ENCODE results near the gene DSC2.

DSC2 gene

GRCh38 chr18:31112804-31113203, 10.6 kb upstream of the DSC2 start:
- no peaks in the 10 kb centered on the region for H3K36me3 ChIP-seq (replicated peaks; ENCODE audit: low read depth, low read length)

GRCh38 chr18:31105733-31106132, 3.5 kb upstream of the DSC2 start:
- Histone ChIP-seq H3K27me3 (ENCODE audit: low read depth, low read length) (no peaks in the 10 kb centered on the region), H3K4me1 (ENCODE audit: low read length) (no peaks in the 10 kb centered on the region), H2AFZ (ENCODE audit: low read depth, low read length) (no peak overlapping the region), H4K20me1 (ENCODE audit: insufficient read depth, low read length) (no peaks in the 10 kb centered on the region), H3K4me3 (ENCODE audit: low read length) (no peak overlapping the region), H3K36me3 (replicated peaks; ENCODE audit: low read depth, low read length) (no peaks in the 10 kb centered on the region), H3K9ac (ENCODE audit: low read length) (no peak overlapping the region), H3K79me2 (ENCODE audit: low read length) (no peaks in the 10 kb centered on the region), H3K4me2 (ENCODE audit: low read length) (no peak overlapping the region), H3K27ac (ENCODE audit: low read length) (no peak overlapping the region), H3K9me3 (ENCODE audit: insufficient read depth, low read length) (no peaks in the 10 kb centered on the region)
- no peak for TF ChIP-seq EZH2phosphoT487 (IDR thresholded peaks at IDR 0.05; ENCODE audit: low read depth)
- TF ChIP-seq, protein P1, sequence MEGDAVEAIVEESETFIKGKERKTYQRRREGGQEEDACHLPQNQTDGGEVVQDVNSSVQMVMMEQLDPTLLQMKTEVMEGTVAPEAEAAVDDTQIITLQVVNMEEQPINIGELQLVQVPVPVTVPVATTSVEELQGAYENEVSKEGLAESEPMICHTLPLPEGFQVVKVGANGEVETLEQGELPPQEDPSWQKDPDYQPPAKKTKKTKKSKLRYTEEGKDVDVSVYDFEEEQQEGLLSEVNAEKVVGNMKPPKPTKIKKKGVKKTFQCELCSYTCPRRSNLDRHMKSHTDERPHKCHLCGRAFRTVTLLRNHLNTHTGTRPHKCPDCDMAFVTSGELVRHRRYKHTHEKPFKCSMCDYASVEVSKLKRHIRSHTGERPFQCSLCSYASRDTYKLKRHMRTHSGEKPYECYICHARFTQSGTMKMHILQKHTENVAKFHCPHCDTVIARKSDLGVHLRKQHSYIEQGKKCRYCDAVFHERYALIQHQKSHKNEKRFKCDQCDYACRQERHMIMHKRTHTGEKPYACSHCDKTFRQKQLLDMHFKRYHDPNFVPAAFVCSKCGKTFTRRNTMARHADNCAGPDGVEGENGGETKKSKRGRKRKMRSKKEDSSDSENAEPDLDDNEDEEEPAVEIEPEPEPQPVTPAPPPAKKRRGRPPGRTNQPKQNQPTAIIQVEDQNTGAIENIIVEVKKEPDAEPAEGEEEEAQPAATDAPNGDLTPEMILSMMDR (IDR thresholded peaks at IDR 0.05; ENCODE audit: low read depth, low read length), result no peak

More at GRCh38 chr18:31112804-31113203, 10.6 kb upstream of the DSC2 start:
- H3K4me1 ChIP-seq (ENCODE audit: low read length), result no peaks in the 10 kb centered on the region
- H3K9ac ChIP-seq (ENCODE audit: low read length), result no peak overlapping the region
- H3K4me2 ChIP-seq (ENCODE audit: low read length), result no peak overlapping the region
- H4K20me1 ChIP-seq (ENCODE audit: insufficient read depth, low read length), result no peaks in the 10 kb centered on the region
- no peaks in the 10 kb centered on the region for H3K79me2 ChIP-seq (ENCODE audit: low read length)
- H3K27ac ChIP-seq (ENCODE audit: low read length), result no peak overlapping the region
- no peak overlapping the region for H3K4me3 ChIP-seq (ENCODE audit: low read length)
- H3K9me3 ChIP-seq (ENCODE audit: insufficient read depth, low read length), result no peaks in the 10 kb centered on the region
- H2AFZ ChIP-seq (ENCODE audit: low read depth, low read length), result no peak overlapping the region
- H3K27me3 ChIP-seq (ENCODE audit: low read depth, low read length), result no peaks in the 10 kb centered on the region
- TF ChIP-seq, protein P1 (IDR thresholded peaks at IDR 0.05; ENCODE audit: low read depth, low read length), result no peak
- TF ChIP-seq EZH2phosphoT487 (IDR thresholded peaks at IDR 0.05; ENCODE audit: low read depth), result no peak

- Histone ChIP-seq H3K79me2 (ENCODE audit: low read length) (no peaks in the 10 kb centered on the region), H3K27ac (ENCODE audit: low read length) (no peak overlapping the region), H3K9me3 (ENCODE audit: insufficient read depth, low read length) (no peaks in the 10 kb centered on the region), H2AFZ (ENCODE audit: low read depth, low read length) (no peak overlapping the region), H3K9ac (ENCODE audit: low read length) (no peak overlapping the region), H3K36me3 (replicated peaks; ENCODE audit: low read depth, low read length) (no peaks in the 10 kb centered on the region), H3K4me3 (ENCODE audit: low read length) (no peak overlapping the region), H3K4me1 (ENCODE audit: low read length) (no peaks in the 10 kb centered on the region), H3K4me2 (ENCODE audit: low read length) (no peak overlapping the region), H4K20me1 (ENCODE audit: insufficient read depth, low read length) (no peaks in the 10 kb centered on the region), H3K27me3 (ENCODE audit: low read depth, low read length) (no peaks in the 10 kb centered on the region)
- TF ChIP-seq, protein P1 (IDR thresholded peaks at IDR 0.05; ENCODE audit: low read depth, low read length), result no peak
- no peak for TF ChIP-seq EZH2phosphoT487 (IDR thresholded peaks at IDR 0.05; ENCODE audit: low read depth)
Measured at GRCh38 chr18:31104444-31104843, 2.2 kb upstream of the DSC2 start.

GRCh38 chr18:31103423-31103822, 1.2 kb upstream of the DSC2 start:
- Histone ChIP-seq H3K27me3 (ENCODE audit: low read depth, low read length) (no peaks in the 10 kb centered on the region), H3K9me3 (ENCODE audit: insufficient read depth, low read length) (no peaks in the 10 kb centered on the region), H3K79me2 (ENCODE audit: low read length) (no peaks in the 10 kb centered on the region), H3K36me3 (replicated peaks; ENCODE audit: low read depth, low read length) (no peaks in the 10 kb centered on the region), H3K4me3 (ENCODE audit: low read length) (no peak overlapping the region), H3K27ac (ENCODE audit: low read length) (no peak overlapping the region), H4K20me1 (ENCODE audit: insufficient read depth, low read length) (no peaks in the 10 kb centered on the region), H2AFZ (ENCODE audit: low read depth, low read length) (no peak overlapping the region), H3K4me2 (ENCODE audit: low read length) (no peak overlapping the region), H3K9ac (ENCODE audit: low read length) (no peak overlapping the region), H3K4me1 (ENCODE audit: low read length) (no peaks in the 10 kb centered on the region)
- no peak for TF ChIP-seq EZH2phosphoT487 (IDR thresholded peaks at IDR 0.05; ENCODE audit: low read depth)
- TF ChIP-seq, protein P1 (IDR thresholded peaks at IDR 0.05; ENCODE audit: low read depth, low read length), result no peak

Measured in OCI-LY3 (cell line).